GM12878 (cell line): Measurements from ENCODE around the gene VDR. TPM values are rescaled to one million over a fixed set of nuclear protein-coding genes. Genes with fewer than 3 reads are reported as not detected.

ENCODE experiments used
- ASH2L ChIP-seq: fragments of 300-600, 200-600 bp; sonication (generic); IDR thresholded peaks from 2 replicates; pipeline ENCODE4 v1.6.1; 2017; ENCODE audit warnings: low read depth, mild to moderate bottlenecking, borderline replicate concordance
- BCLAF1 ChIP-seq: fragments of 450-650 bp; IDR thresholded peaks from 2 replicates; pipeline ENCODE4 v1.6.1; 2017; ENCODE audit warnings: antibody characterized with exemption, mild to moderate bottlenecking, moderate library complexity
- E4F1 ChIP-seq: fragments of 450-650 bp; IDR thresholded peaks from 2 replicates; pipeline ENCODE4 v1.6.1; 2018; ENCODE audit warnings: borderline replicate concordance, mild to moderate bottlenecking; ENCODE audit not compliant: partially characterized antibody
- GATAD2B ChIP-seq: fragments of 450-650 bp; conservative IDR thresholded peaks from 2 replicates; pipeline ENCODE4 v1.6.1; 2017; ENCODE audit warnings: low read depth, mild to moderate bottlenecking, moderate library complexity
- HSF1 ChIP-seq: fragments of 150-350 bp; IDR thresholded peaks from 2 replicates; pipeline ENCODE4 v1.6.1; 2014; ENCODE audit warnings: mild to moderate bottlenecking, low read depth, low read length
- IKZF1 ChIP-seq: fragments of 450-650 bp; conservative IDR thresholded peaks from 2 replicates; pipeline ENCODE4 v1.6.1; 2017; ENCODE audit warnings: antibody characterized with exemption, mild to moderate bottlenecking
- MEF2B ChIP-seq: fragments of 450-650 bp; IDR thresholded peaks from 2 replicates; pipeline ENCODE4 v1.6.1; 2018; ENCODE audit warnings: mild to moderate bottlenecking, moderate library complexity; ENCODE audit not compliant: partially characterized antibody, poor library complexity, severe bottlenecking
- MYC ChIP-seq: IDR thresholded peaks from 2 replicates; pipeline ENCODE4 v1.6.1; 2011; ENCODE audit warnings: mild to moderate bottlenecking, low read length, moderate library complexity, inconsistent platforms; ENCODE audit not compliant: insufficient read depth, insufficient replicate concordance, insufficient read length, severe bottlenecking
- NFYB ChIP-seq: IDR thresholded peaks from 2 replicates; pipeline ENCODE4 v1.6.1; 2011; ENCODE audit warnings: low read depth, mild to moderate bottlenecking, low read length, improper control_type of control experiment, moderate library complexity; ENCODE audit not compliant: insufficient read depth
- NKRF ChIP-seq: fragments of 450-650 bp; conservative IDR thresholded peaks from 2 replicates; pipeline ENCODE4 v1.6.1; 2017; ENCODE audit warnings: mild to moderate bottlenecking, moderate library complexity
- RELA ChIP-seq: fragments of 450-650 bp; IDR thresholded peaks from 2 replicates; pipeline ENCODE4 v1.8.0; 2014; ENCODE audit warnings: borderline replicate concordance; ENCODE audit not compliant: partially characterized antibody
- RELB ChIP-seq: fragments of 450-650 bp; IDR thresholded peaks from 2 replicates; pipeline ENCODE4 v1.6.1; 2017; ENCODE audit warnings: low read depth, mild to moderate bottlenecking, moderate library complexity
- SMC3 ChIP-seq: IDR thresholded peaks from 2 replicates; pipeline ENCODE4 v1.6.1; 2011; ENCODE audit warnings: low read length, improper control_type of control experiment, borderline replicate concordance
- SP1 ChIP-seq: IDR thresholded peaks from one replicate; pipeline ENCODE4 v1.6.1; 2011; ENCODE audit warnings: low read depth, low read length
- SUPT20H ChIP-seq: IDR thresholded peaks from 2 replicates; pipeline ENCODE4 v1.6.1; 2011; ENCODE audit warnings: low read depth, mild to moderate bottlenecking, low read length, moderate library complexity, borderline replicate concordance; ENCODE audit not compliant: control insufficient read depth
- USF2 ChIP-seq: IDR thresholded peaks from 2 replicates; pipeline ENCODE4 v1.6.1; 2011; ENCODE audit warnings: low read depth, low read length, improper control_type of control experiment, borderline replicate concordance
- polyA plus RNA-seq, 11 experiments: library from polyadenylated mRNA; depleted of rRNA in 4 of 11; unstranded in 6 of 11; stranded (reverse) in 5 of 11; fragments of >200 nt; fragmentation: Nextera tagmentation in 4 of 11; fragmentation: Illumina TruSeq in 1 of 11; extraction: Ambion mirVana in 4 of 11; extraction: Trizol in 1 of 11; gene quantifications; 1 replicate in 1 of 11; 2 replicates in 10 of 11; pipeline versions ENCODE4 v1.2.1 to v1.2.3, GENCODE V29; 2011 to 2016; ENCODE audit warnings: inconsistent platforms in 2 of 11, missing spikeins in 2 of 11, low read depth in 1 of 11
- total RNA-seq, 4 experiments: library from RNA; depleted of rRNA in 3 of 4; stranded (reverse); fragments of >200 nt in 3 of 4; fragmentation: Illumina TruSeq in 1 of 4; extraction: Trizol in 1 of 4; gene quantifications; 2 replicates each; pipeline versions ENCODE4 v1.2.1 to v1.2.3, GENCODE V29; 2013 to 2021

The VDR gene
- total and polyA plus RNA-seq, 10 of the 15 experiments (the other 5 are each of a cell fraction or from before 2014, with no cell fraction given) = 0.27 to 7.9 (median 3.0) TPM

- TF ChIP-seq ASH2L = no peak
- TF ChIP-seq GATAD2B = peak; percentile 91
- peak; percentile 98 for TF ChIP-seq IKZF1
- TF ChIP-seq E4F1 = no peak
- no peak for TF ChIP-seq SUPT20H
- TF ChIP-seq HSF1 = no peak
- no peak for TF ChIP-seq BCLAF1
- no peak for TF ChIP-seq USF2
- TF ChIP-seq MEF2B = peak; percentile 95
- TF ChIP-seq SP1 = peak; percentile 76
- TF ChIP-seq NFYB = no peak
- no peak for TF ChIP-seq SMC3
- no peak for TF ChIP-seq MYC
- no peak for TF ChIP-seq RELA
- TF ChIP-seq NKRF = no peak
- TF ChIP-seq RELB = peak; percentile 75
Observed at GRCh38 chr12:47882781-47883546, 21.8 kb downstream of the VDR start (continued).
